ENCODE measurements around the gene DNHD1.
A peak's percentile ranks its signal among the peaks of the same experiment; 100 is the strongest.

DNHD1 gene

DNA sequence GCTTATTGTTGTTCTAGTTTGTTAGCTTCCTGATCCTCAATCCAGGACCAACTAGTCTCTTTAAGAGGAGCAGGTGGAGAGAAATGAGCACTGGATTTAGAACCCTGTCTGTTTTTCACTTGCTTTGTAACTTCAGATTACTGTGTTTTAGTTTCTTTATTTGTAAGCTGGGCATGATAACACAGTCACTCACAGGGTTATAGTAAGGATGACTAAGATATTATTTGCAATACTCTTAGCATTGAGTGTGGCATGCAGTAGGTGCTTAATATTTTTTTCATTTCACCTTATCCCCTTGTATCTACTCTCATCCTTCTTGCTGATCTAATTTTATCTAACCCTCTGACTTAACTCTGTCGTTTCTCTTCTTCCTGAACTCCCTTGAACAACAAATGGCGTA, 33.8 kb downstream of the DNHD1 start:
- no peak for DNase-seq (ENCODE audit: low spot score)

DNA sequence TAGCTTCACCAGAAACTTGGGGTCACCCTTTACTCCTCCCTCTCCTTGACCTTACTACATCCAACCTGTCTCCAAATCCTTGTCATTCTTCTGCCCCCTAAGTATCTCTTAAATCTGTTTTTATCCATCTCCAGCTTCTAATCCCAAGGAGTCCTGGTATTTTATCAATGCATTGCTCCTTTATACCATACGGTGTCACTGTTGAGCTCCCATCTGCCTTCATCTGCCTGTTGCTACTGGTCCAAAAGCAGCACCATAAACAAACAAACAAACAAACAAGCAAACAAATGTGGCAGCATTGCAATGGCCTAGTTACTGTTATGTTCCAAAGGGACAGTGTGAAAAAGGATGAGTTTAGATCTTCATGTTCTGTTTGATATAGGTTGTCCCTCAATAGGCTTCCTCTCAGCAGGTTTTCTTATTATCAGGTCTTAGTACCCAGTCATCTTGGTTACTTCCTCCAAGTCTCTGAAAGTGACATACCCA, 34.2 kb downstream of the DNHD1 start:
- DNase-seq (ENCODE audit: low spot score), result peak; percentile 52

DNA sequence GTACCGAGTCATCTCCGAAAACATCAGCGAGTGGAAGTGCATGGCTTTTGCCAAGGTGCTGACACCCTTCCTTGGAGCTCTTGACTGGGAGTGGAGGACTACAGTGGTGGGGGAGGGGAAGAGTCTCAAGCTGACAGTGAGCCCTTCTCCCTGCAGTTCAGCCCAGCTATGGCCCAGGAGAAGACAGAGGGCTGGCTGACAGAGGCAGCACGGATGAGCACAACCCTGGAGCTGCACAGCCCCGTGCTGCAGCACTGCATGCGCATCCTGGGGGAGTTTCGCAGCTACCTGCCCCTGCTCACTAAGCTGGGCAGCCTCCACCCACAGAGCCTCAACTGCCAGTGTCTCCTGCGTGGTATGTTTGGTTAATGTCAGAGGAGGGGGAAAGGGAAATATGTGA, 41.4 kb downstream of the DNHD1 start:
- no peak for DNase-seq (ENCODE audit: low spot score)

GRCh38 chr11:6538945-6539344, 41.9 kb downstream of the DNHD1 start:
- DNase-seq (ENCODE audit: low spot score), result no peak

- no peak for DNase-seq (ENCODE audit: low spot score)
Observed at GRCh38 chr11:6539748-6540268, 42.7 kb downstream of the DNHD1 start.

DNA sequence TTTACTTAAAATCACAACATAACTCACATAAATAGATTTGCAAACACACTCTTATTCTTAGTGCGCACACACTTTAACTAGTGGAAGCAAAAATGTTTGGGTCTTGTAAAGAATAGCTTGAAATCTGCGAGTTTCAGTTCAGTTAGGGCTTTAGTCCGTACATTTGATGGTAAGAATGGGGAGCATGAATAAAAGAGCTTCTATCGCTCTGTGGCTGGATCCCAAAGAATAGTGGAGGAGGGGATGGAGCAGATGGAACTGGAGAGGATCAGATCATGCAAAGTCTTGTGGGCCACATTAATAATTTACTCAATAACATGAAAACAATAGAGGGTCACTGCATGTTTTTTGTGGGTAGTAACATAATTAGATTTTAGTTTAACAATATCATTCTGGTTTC, 44.3 kb downstream of the DNHD1 start:
- DNase-seq (ENCODE audit: low spot score), result no peak

- no peak for DNase-seq (ENCODE audit: low spot score)
Observed at GRCh38 chr11:6542727-6543126, 45.6 kb downstream of the DNHD1 start.

DNA sequence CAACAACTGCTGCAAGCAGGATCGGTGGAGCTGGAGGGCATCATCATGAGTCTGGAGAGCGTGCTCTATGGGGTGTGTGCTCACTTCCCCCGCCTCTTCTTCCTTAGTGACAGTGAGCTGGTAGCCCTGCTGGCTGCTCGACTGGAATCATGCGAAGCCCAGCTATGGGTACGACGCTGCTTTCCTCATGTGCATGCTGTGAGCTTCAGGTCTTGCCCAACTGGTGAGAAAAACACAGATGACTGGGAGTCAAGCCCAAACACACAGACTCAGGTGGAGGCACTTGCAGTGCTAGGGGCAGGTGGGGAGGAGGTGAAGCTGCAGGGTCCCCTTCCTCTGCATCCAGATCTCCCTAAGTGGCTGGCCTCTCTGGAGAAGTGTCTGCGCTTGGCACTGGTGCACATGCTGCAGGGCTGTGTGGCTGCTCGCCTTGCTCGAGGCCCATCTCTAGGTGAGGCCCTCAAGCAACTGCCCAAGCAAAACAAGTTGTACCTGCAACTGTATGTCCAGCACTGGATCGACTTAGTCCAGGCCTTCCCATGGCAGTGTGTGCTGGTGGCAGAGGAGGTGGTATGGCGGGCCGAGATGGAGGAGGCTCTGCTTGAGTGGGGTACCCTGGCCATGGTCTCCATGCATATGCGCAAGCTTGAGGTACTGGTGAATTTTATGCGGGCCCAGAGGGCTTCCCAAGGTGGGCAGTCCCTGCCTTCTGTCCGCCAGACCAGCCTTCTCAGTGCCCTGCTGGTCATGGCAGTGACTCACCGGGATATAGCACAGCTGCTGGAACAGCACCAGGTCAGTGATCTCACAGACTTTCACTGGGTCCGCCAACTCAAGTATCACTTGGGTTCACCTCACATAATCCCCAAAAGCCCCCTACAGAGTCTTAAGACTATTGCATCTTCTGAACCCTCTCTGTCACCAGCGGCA, 48.1 kb downstream of the DNHD1 start:
- no peak for DNase-seq (ENCODE audit: low spot score)

GRCh38 chr11:6545917-6546605, 49.0 kb downstream of the DNHD1 start:
- DNase-seq (ENCODE audit: low spot score), result no peak

GRCh38 chr11:6546735-6547134, 49.7 kb downstream of the DNHD1 start:
- DNase-seq (ENCODE audit: low spot score), result no peak

DNA sequence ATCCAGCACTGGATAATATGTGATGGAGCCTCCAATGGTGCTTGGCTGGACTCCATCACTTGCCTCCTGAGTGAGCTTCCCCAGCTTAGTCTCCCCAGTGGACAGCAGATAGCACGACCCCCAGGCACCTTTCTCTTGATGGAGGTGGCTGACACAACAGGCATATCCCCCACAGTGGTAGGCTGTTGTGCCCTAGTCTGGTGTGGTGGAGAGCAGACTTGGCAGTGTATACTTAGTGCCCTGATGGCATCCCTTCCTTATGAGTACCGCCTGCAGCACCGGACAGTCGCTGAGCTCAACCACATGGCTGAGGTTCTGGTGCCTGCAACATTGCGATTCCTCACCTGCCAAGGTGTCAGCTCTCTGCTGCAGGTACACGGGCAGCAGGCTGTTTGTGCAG, 50.1 kb downstream of the DNHD1 start:
- no peak for DNase-seq (ENCODE audit: low spot score)

GRCh38 chr11:6548121-6548520, 51.0 kb downstream of the DNHD1 start:
- DNase-seq (ENCODE audit: low spot score), result no peak

DNA sequence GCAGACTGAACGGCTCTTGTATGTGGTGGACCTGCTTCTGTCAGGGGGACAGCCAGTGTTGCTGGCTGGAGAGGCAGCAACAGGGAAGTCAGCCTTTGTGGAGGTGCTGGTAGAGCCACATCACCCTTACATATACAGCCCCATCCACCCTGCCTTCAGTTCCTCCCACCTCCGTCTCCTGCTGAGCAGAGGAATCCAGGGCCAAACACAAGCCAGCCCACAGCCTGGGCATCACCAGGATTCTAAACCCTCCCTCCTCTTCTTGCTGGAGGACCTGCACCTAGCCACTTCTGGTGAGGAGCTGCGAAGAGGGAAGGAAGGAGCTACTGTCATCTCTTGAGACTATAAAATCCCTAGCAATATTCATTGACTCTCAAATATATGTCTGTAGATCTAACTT, 51.6 kb downstream of the DNHD1 start:
- no peak for DNase-seq (ENCODE audit: low spot score)

GRCh38 chr11:6553634-6554033, 56.6 kb downstream of the DNHD1 start:
- DNase-seq (ENCODE audit: low spot score), result no peak

DNA sequence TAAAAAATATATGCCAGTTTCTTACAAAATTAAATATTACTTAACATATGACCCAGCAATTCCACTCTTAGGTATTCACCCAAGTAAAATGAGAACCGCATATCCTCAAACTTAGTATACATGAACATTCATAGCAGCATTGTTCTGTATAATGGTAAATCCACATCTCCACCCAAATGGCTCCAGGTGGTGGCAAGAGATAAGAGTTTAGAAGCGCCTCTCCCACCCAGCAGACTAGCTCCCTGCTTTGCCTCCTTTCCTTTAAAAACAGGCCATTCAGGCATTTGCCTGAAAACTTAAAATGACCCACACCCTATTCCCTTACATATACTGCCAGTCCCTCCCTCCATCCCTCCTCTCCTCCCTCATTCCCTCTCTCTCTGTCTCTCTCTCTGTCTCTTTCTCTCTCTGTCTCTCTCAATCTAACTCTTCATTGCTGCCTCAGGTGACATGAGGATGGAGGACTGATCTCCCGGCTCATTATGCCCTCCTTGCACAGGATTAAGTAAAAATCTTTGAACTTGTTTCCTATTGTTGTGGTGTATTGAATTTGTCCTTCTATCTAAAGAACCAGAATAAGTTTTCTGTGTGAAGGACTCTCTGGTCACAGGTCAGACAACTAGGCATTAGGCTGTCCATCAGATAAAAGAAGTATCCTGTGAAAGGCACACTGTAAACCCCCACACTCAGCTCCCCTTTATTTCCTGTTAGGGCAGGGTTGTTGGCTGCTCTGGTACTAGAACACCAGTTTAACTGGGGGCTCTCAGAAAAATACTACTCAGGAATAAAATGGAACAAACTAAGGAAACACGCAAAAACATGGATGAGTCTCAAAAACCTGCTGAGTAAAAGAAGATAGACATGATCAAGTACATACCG, 58.0 kb downstream of the DNHD1 start:
- no peak for DNase-seq (ENCODE audit: low spot score)

- DNase-seq (ENCODE audit: low spot score), result no peak
Observed at GRCh38 chr11:6556139-6556949, 59.3 kb downstream of the DNHD1 start.

- no peak for DNase-seq (ENCODE audit: low spot score)
Observed at GRCh38 chr11:6557063-6557462, 60.0 kb downstream of the DNHD1 start.

GRCh38 chr11:6557761-6558674, 60.9 kb downstream of the DNHD1 start:
- DNase-seq (ENCODE audit: low spot score), result no peak

- DNase-seq (ENCODE audit: low spot score), result no peak
Observed at GRCh38 chr11:6559369-6559768, 62.3 kb downstream of the DNHD1 start.

GRCh38 chr11:6561288-6561687, 64.2 kb downstream of the DNHD1 start:
- DNase-seq (ENCODE audit: low spot score), result no peak
